Measurements from ENCODE around the gene BSDC1. TPM values are rescaled to one million over a fixed set of nuclear protein-coding genes. Genes with fewer than 3 reads are reported as not detected.
A peak's percentile ranks its signal among the peaks of the same experiment; 100 is the strongest.

BSDC1 gene
- total and polyA plus RNA-seq, 2 of the 13 experiments (the other 11 are each of a cell fraction or from before 2014, with no cell fraction given), result 40.3 to 64.2 TPM

DNA sequence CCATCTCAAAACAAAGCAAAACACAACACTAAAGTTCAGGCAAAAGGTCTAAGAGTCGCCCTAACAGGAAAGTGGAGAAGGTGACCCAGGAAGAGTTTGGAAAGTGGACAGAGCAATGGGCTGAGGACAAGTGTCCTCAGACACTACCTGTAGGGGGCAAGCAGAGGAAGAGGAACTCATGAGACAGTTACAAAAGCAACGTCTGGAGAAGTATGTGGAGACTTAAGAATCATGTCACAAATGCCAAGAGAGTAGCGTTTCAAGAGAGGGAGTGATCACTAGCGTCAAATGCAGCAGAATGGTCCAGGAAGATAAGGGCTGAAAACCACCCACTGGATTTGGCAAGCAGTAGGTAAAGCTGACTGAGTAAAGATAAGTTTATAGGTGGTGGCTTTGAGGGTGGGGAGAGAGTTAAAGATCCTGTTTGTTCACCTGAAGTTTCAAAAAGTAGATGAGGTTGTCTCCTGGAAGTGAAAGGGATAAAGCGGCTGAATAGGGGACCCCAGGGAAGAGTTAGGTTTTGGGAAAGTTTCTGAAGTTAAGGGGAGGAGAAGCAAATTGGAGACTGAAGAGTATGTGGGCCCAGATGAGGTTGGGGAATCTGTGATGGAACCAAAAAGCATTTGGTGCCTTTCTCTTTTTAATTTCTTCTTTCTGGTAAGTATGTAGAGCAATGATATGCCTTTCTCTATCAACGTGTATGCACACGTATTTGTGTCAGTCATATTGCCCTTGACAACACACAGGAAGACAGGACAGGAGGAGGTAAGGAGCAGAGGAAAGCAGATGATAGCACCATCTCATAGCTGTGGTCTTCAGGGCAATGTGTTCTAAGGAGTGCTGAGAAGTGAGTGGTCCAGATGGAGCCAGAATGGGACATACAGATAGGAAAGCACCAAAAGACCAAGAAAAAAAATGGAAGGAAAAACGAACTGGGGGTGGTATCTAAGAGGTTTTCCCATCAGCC lies 3.1 kb downstream of the BSDC1 start:
- no TSS peak for BruUV-seq (replicated peaks)
- FAIRE-seq, result no peak
- Histone ChIP-seq H3K9me3 (ENCODE audit: low read length) (no peaks in the 10 kb centered on the region), H3K27ac (ENCODE audit: extremely low read length, insufficient read depth, low read length) (no peak overlapping the region), H3K79me2 (ENCODE audit: insufficient read depth, low read length) (peaks cover 44% of the 10 kb centered on the region), H3K9ac (ENCODE audit: insufficient read depth, low read depth, low read length) (no peak overlapping the region), H3K36me3 (replicated peaks in 1 of 2; ENCODE audit: control insufficient read depth in 1 of 2, insufficient read depth in 2 of 2, low read length in 2 of 2) (peaks cover 20 to 39% of the 10 kb centered on the region in 2 experiments), H3K4me2 (ENCODE audit: low read depth, low read length) (no peak overlapping the region), H3K27me3 (ENCODE audit: control insufficient read depth in 1 of 2, insufficient read depth in 2 of 2, low read length in 2 of 2) (no peaks in the 10 kb centered on the region; a peak in 1 of 5 replicates), H3K4me3 (replicated peaks in 1 of 3; ENCODE audit: insufficient read depth in 1 of 3, low read depth in 2 of 3, low read length in 3 of 3) (no peak overlapping the region), H3K4me1 (ENCODE audit: insufficient read depth, low read length) (peaks cover 31% of the 10 kb centered on the region), H2AFZ (ENCODE audit: low read length) (no peak overlapping the region), H4K20me1 (ENCODE audit: insufficient read depth, low read length) (0 out of 2 replicates have a peak, but pooled peaks cover 5% of the 10 kb centered on the region)
- in situ Hi-C loops (cut with HindIII; ENCODE audit: extremely low pct_ligation_motif_present, low pct_unique_long_range_greater_than_20kb), result no loop called here
- CTCF ChIA-PET (ENCODE audit: low intra/inter-chr PET ratio, low total read pairs), result no interaction called here
- intact Hi-C loops (cut with micrococcal nuclease; ENCODE audit: unreplicated experiment), result loop anchor here (10.0 kb wide), 1 partner anchor 56 kb away; the partner anchor contains the start of gene MARCKSL1
- POLR2A ChIA-PET, result no interaction called here
- no peak for DNase-seq (ENCODE audit: low spot score)
- TF ChIP-seq ZNF180 (CRISPR knock-in tag; IDR thresholded peaks at IDR 0.05; ENCODE audit: borderline replicate concordance, low read depth) (no peak), RBFOX2 (IDR thresholded peaks at IDR 0.05; ENCODE audit: low read depth, low read length) (peak; percentile 32; the same call in 1 of the 2 replicates)
- WGBS (ENCODE audit: low lambda C conversion rate), result 88% methylated on average over 8 of the region's 8 CpGs
- ATAC-seq, result no peak

DNA sequence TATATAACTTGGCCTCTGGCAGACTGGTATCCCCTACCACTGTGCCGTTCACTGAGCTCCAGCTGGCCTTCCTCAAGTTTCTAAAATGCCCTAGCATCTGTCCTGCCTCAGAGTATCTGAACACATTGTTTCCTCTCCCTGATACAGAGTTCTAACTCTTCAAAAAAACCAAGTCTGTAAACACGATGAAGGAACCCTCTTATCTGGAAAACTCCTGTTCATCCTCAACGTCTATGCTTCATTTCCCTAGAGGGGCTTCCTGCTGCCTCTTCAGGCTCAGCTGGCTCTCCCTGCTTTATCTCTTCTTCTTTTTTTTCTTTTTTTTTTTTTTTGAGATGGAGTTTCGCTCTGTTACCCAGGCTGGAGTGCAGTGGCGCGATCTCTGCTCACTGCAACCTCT lies 5.6 kb downstream of the BSDC1 start:
- Histone ChIP-seq H4K20me1 (ENCODE audit: insufficient read depth, low read length) (peaks cover 5% of the 10 kb centered on the region; the same call in 1 of the 2 replicates), H3K9ac (ENCODE audit: insufficient read depth, low read depth, low read length) (no peak overlapping the region), H3K27ac (ENCODE audit: extremely low read length, insufficient read depth, low read length) (no peak overlapping the region), H3K4me2 (ENCODE audit: low read depth, low read length) (no peak overlapping the region), H3K36me3 (replicated peaks in 1 of 2; ENCODE audit: control insufficient read depth in 1 of 2, insufficient read depth in 2 of 2, low read length in 2 of 2) (peaks cover 25 to 63% of the 10 kb centered on the region in 2 experiments), H3K27me3 (ENCODE audit: control insufficient read depth in 1 of 2, insufficient read depth in 2 of 2, low read length in 2 of 2) (no peaks in the 10 kb centered on the region; a peak in 1 of 5 replicates), H3K4me3 (replicated peaks in 1 of 3; ENCODE audit: insufficient read depth in 1 of 3, low read depth in 2 of 3, low read length in 3 of 3) (no peak overlapping the region), H3K79me2 (ENCODE audit: insufficient read depth, low read length) (peaks cover 38% of the 10 kb centered on the region), H3K9me3 (ENCODE audit: low read length) (no peaks in the 10 kb centered on the region), H3K4me1 (ENCODE audit: insufficient read depth, low read length) (peaks cover 27% of the 10 kb centered on the region), H2AFZ (ENCODE audit: low read length) (no peak overlapping the region)
- CTCF ChIA-PET (ENCODE audit: low intra/inter-chr PET ratio, low total read pairs), result no interaction called here
- intact Hi-C loops (cut with micrococcal nuclease; ENCODE audit: unreplicated experiment), result no loop called here
- POLR2A ChIA-PET, result interaction anchor here (0.8 to 0.9 kb wide), 2 partner anchors 11 to 37 kb away, joined by 3 read pairs; no protein-coding TSS in a partner anchor
- WGBS (ENCODE audit: low lambda C conversion rate), result 98% methylated on average over 6 of the region's 6 CpGs
- in situ Hi-C loops (cut with HindIII; ENCODE audit: extremely low pct_ligation_motif_present, low pct_unique_long_range_greater_than_20kb), result no loop called here
- no TSS peak for BruUV-seq (replicated peaks)
- TF ChIP-seq ZNF367 (CRISPR knock-in tag; IDR thresholded peaks at IDR 0.05; ENCODE audit: borderline replicate concordance), result no peak
- TF ChIP-seq HNF4G (IDR thresholded peaks at IDR 0.05; ENCODE audit: borderline replicate concordance, low read depth, low read length), result no peak
- TF ChIP-seq HNF4G (CRISPR knock-in tag; IDR thresholded peaks at IDR 0.05; ENCODE audit: borderline replicate concordance, low read depth), result no peak
- no peak for TF ChIP-seq RFX5 (IDR thresholded peaks at IDR 0.05; ENCODE audit: low read depth, low read length)
- no peak for TF ChIP-seq NCOA1 (CRISPR knock-in tag; IDR thresholded peaks at IDR 0.05)
- no peak for TF ChIP-seq HMGXB3 (CRISPR knock-in tag; IDR thresholded peaks at IDR 0.05; ENCODE audit: borderline replicate concordance)
- TF ChIP-seq TAF1 (CRISPR knock-in tag; IDR thresholded peaks at IDR 0.05), result no peak
- TF ChIP-seq RFX3 (CRISPR knock-in tag; IDR thresholded peaks at IDR 0.05), result no peak
- no peak for TF ChIP-seq NFRKB (IDR thresholded peaks at IDR 0.05)
- no peak for TF ChIP-seq ZNF260 (CRISPR knock-in tag; IDR thresholded peaks at IDR 0.05; ENCODE audit: borderline replicate concordance, low read depth)
- no peak for TF ChIP-seq ARNT (IDR thresholded peaks at IDR 0.05)
- FAIRE-seq (no peak), ATAC-seq (no peak), DNase-seq (ENCODE audit: low spot score) (no peak)

All from HepG2 (cell line).